GM12874 (cell line): ENCODE data around the gene MLN.

ENCODE experiments used
- CTCF ChIP-seq: IDR thresholded peaks from 2 replicates; pipeline ENCODE4 v1.5.1; 2011; ENCODE audit warnings: low read depth, mild to moderate bottlenecking, control low read depth, low read length, moderate library complexity; ENCODE audit not compliant: insufficient read depth

Gene MLN

GRCh38 chr6:33789550-33789895 is 14.3 kb downstream of the MLN start:
- TF ChIP-seq CTCF, result no peak

GRCh38 chr6:33788694-33789549 is 14.9 kb downstream of the MLN start, which contains the start of gene LEMD2:
TSS of gene LEMD2 (minus strand) at chr6:33789130. CDS start at chr6:33789116, 14 bp downstream.
- TF ChIP-seq CTCF, result no peak

GRCh38 chr6:33787954-33788693 is 15.7 kb downstream of the MLN start:
- TF ChIP-seq CTCF, result no peak

GRCh38 chr6:33787346-33787953 is 16.4 kb downstream of the MLN start:
- TF ChIP-seq CTCF, result no peak

GRCh38 chr6:33786736-33787135 is 17.1 kb downstream of the MLN start:
- no peak for TF ChIP-seq CTCF

- TF ChIP-seq CTCF, result no peak
Measured at GRCh38 chr6:33785778-33786177, 18.0 kb downstream of the MLN start.

- no peak for TF ChIP-seq CTCF
Measured at GRCh38 chr6:33784787-33785186, 19.0 kb downstream of the MLN start.
